NCI-H1092 treated with DMSO at 0.1 percent for 48 hours (cell line): ENCODE measurements around the gene HTR5A.
"Not testable (repeated sequence)": the region's sequence is repeated elsewhere in the genome, so short reads cannot be mapped to it uniquely, and the experiment has no call there.

Source experiments
- DNase-seq: peaks from one replicate; lab custom pipeline; 2025; lab: John Stamatoyannopoulos, UW

Gene HTR5A

GRCh38 chr7:155069992-155070751 lies at the start of gene HTR5A:
Gene HTR5A (plus strand): TSS chr7:155070324. CDS start chr7:155070900, 576 bp downstream.
- peak; percentile 87 for DNase-seq

- no peak for DNase-seq
Observed at GRCh38 chr7:155020996-155021395, 49.1 kb upstream of the HTR5A start.

- DNase-seq: no peak
Observed at GRCh38 chr7:155021699-155022145, 48.4 kb upstream of the HTR5A start.

- DNase-seq: no peak
Observed at GRCh38 chr7:155027879-155028278, 42.2 kb upstream of the HTR5A start.

GRCh38 chr7:155032978-155033377 lies 37.1 kb upstream of the HTR5A start:
- DNase-seq: peak; percentile 74

- not testable (repeated sequence) for DNase-seq
Observed at GRCh38 chr7:155034495-155034894, 35.6 kb upstream of the HTR5A start.

- DNase-seq: no peak
Observed at GRCh38 chr7:155038335-155038734, 31.8 kb upstream of the HTR5A start.

GRCh38 chr7:155043756-155044155 lies 26.4 kb upstream of the HTR5A start:
- DNase-seq: no peak

GRCh38 chr7:155048006-155048405 lies 22.1 kb upstream of the HTR5A start:
- DNase-seq: no peak

- DNase-seq: no peak
Observed at GRCh38 chr7:155051355-155051754, 18.8 kb upstream of the HTR5A start.

GRCh38 chr7:155053002-155053401 lies 17.1 kb upstream of the HTR5A start:
- no peak for DNase-seq

GRCh38 chr7:155054761-155055160 lies 15.4 kb upstream of the HTR5A start:
- no peak for DNase-seq

- no peak for DNase-seq
Observed at GRCh38 chr7:155057076-155057475, 13.0 kb upstream of the HTR5A start.

- DNase-seq: peak; percentile 8
Observed at GRCh38 chr7:155058896-155059295, 11.2 kb upstream of the HTR5A start.

GRCh38 chr7:155059703-155060102 lies 10.4 kb upstream of the HTR5A start:
- DNase-seq: no peak

- DNase-seq: no peak
Observed at GRCh38 chr7:155062411-155062810, 7.7 kb upstream of the HTR5A start.

- DNase-seq: no peak
Observed at GRCh38 chr7:155064186-155064585, 5.9 kb upstream of the HTR5A start.

- DNase-seq: peak; percentile 94
Observed at GRCh38 chr7:155066417-155066950, 3.6 kb upstream of the HTR5A start.

GRCh38 chr7:155071121-155071651 lies 1.1 kb downstream of the HTR5A start:
- DNase-seq: no peak

- no peak for DNase-seq
Observed at GRCh38 chr7:155071916-155072571, 1.9 kb downstream of the HTR5A start.

- DNase-seq: no peak
Observed at GRCh38 chr7:155073922-155074321, 3.8 kb downstream of the HTR5A start.

GRCh38 chr7:155084021-155084420 lies 13.9 kb downstream of the HTR5A start:
- DNase-seq: no peak

GRCh38 chr7:155084969-155085368 lies 14.8 kb downstream of the HTR5A start:
- DNase-seq: no peak
